T-helper 2 cell (primary cell): Measurements from ENCODE around the gene EMX1.
A peak's percentile ranks its signal among the peaks of the same experiment; 100 is the strongest.

Experiments used
- DNase-seq, 5 experiments: peaks; one replicate each; pipeline versions ENCODE4 v3.0.0 to v3.0.0-alpha.2; 2012 to 2022

Gene EMX1

DNA sequence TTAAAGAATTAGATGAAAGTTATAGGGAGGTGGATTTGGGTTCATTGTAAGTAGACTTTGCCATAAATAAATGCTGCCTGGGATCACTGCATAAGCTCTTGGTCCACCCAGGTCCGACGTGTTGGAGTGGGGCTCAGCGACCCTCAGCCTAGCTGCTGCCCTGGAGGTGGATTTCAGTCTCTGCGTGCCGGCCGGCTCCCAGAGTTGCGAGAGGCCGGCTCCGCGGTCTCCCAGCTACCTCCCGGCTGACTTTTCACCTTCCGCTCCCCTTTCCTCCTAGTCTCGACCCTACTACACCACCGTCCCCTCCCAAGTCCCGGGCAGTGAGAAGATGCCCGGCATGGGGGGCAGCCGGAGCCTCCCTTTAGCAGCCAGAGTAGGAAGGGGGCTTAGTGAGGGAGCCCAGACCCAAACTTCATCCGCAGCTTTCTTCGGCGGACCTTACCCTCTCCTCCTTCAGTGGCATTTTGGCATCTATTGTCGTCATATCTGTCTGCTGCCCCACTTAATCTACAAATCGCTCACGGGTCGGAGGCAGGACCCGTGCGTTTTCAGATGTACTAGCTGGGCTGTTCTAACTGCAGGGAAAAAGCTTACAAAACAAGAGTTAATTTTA is 8.1 kb downstream of the EMX1 start:
- no peak for DNase-seq

DNA sequence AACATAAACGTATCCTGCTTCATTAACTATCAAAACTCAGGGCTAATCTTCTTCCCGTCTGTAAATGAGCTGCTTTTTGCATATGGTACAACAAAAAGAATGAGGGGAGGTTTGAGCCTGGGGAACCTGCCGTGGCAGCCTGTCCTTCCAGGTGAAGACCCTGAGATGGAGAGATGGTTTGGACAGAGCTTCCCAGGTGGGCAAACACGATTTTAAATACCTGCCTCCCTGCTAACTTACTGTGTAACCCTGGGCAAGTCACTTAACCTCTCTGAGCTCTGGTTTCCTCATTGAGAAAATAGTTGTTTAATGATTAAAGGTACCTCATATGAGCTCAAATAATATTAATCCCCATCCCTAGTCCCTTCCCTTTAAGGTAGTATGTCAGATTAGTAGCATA is 9.0 kb downstream of the EMX1 start:
- DNase-seq: no peak

DNA sequence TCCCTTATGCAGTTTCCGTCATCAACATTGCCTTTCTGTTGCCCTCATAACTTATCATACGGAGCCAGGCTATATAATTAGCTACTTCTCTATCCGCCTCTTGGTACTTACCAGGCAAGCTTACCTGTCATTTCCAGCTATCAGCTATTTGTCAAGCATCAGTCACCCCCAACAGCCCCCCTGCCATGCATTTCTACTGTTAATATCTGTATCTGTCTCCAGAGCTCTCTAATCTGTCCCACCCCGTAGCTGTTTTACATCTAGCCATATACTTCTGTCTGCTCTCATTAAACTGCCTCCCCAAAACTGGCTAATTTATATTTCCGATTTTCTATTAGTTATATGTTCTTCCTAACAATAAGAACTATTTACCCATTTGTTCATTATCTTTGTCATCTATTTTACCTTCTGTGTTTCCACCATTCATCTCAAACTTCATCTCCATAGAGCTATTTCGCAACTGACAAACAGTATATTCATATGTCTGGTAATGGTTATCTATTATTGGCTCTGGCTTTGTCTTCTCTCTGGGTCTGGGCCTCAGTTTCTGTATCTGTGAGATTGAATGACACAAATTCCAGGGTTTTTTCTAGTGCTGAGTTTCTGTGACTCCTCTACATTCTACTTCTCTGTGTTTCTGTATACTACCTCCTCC is 9.6 kb downstream of the EMX1 start:
- DNase-seq: no peak

DNA sequence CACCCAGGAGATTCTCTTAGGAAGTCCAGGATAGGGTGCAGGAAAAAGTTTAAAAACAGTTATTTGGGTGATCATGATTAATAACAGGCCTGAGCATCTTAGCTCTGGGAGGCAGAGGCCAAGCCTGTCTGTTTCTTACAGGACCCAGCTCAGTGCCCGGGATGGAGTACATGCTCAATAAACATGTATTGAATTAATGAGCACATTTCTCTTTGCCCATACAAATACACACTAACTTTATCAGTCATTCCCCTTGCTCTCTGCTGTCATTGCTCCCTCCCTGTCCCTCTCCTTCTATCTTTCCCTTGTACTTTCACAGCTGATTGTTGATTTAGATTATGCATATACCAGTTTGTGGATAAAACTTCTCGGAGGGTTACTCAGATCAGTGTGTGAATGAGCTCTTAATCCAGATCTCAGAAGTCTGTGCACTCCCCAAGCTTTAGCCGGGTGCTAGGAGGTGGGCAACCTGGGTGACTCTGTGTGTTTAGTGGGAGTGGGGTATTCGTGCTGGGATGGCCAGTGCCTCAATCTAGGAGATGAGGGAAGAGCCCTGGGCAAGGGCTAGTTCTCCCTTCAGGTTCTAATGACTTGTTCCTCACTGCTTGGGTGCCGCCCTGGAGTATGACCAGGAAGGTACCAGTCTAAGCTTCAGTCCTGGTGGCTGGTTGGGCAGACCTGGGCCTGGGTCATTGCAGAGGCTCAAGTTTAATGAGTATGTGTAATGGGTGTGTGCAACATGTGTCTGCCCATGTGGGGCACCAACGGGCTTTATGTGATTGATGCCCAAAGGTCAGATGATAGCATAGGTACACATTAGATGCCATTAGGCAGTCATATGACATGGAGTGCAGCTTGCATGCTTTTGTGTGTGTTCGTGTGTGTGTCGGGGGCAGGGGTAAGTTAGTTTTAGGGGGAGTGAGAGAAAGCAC is 10.6 kb downstream of the EMX1 start:
- DNase-seq: no peak

DNA sequence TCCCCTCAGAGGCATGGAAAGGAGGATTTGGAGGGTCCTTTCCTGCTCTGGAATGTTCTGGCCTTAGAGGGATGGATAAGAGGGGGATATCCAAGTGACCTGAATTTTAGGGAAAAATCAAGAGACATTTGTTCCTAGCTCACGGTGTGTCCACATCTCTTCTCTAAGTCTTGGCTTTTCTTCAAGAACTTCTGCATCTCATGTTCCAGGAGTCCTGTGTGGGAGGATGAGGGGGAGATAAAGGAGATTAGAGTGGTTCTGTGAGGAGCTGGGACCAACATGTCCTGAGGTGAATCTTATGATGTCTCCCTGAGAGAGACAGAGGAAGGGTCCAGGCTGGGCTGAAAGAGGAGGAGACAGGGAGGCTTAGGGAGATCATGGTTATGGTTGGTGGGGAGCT is 11.7 kb downstream of the EMX1 start:
- no peak for DNase-seq

DNA sequence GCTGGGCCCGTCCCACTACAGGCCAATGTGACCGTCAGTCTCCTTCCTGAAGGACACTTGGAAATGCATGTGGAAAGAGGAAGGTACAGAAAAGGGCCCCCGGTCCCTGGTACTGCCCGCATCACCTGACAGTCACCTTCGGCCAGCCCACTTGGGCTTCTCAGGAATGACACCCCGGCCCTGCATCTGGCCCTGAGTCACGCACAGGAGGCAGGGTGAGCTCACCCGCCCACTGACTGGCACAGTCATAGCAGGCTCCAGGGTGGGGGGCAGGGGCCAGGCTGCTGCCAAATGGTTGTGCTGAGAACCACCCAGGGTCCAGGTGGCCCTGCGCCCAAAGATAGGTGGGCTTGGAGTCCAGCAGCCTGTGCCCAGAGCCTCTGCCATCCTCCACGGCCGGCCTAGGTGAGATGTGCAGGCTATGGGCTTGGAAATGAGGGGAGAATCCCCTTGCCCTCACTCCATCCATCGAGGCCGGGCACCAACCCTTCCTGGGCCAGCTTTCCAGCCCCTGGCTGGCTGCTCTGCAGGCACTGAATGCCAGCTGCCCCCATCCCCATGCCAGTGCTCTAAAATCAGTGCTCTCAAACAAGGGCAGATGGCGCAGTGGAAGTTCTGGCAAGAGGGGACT is 14.1 kb downstream of the EMX1 start:
- no peak for DNase-seq

DNA sequence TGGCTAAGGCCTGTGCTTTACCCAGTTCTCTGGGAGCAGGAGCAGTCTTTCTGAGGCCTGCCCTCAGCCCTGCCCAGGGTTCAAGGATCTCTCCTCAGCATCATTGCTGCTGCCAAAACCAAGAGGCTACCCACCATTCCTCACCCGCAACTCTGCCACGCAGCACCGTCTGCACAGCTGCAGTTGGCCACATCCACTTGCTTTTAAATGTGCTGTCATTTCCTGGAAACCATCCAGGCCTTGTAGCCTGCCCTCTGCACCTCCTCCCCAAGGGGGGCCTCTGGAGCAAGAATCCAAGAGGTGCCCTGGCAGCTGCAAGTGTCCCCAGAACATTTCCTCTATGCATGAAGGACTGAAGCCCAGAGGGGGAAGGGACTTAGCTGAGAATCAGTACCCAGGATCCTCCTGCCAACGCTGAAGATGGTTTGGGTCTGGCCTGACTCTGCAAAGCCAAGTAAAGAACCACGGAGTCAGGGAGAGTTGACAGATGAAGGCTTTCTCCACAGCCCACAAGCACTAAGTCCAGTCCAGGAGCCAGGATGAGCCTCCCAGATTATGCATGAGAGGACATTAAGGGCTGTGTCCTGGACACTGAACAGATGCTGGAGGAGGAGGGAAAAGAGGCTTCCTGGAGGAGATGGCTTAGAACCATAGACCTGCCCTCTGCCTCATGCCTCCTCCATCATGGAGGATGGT is 14.9 kb downstream of the EMX1 start:
- DNase-seq: peak in 1 of 5 experiments; percentile 32

DNA sequence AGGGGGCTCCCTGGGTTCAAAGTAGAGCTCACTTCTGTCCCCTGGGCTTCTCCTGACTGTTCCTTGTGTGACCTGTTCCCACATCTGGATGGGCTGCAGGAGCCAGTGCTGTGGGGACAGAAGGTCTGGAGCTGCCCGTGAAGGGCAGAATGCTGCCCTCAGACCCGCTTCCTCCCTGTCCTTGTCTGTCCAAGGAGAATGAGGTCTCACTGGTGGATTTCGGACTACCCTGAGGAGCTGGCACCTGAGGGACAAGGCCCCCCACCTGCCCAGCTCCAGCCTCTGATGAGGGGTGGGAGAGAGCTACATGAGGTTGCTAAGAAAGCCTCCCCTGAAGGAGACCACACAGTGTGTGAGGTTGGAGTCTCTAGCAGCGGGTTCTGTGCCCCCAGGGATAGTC is 15.5 kb downstream of the EMX1 start:
- no peak for DNase-seq

DNA sequence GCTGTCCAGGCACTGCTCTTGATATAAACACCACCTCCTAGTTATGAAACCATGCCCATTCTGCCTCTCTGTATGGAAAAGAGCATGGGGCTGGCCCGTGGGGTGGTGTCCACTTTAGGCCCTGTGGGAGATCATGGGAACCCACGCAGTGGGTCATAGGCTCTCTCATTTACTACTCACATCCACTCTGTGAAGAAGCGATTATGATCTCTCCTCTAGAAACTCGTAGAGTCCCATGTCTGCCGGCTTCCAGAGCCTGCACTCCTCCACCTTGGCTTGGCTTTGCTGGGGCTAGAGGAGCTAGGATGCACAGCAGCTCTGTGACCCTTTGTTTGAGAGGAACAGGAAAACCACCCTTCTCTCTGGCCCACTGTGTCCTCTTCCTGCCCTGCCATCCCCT is 15.9 kb downstream of the EMX1 start:
- DNase-seq: no peak

DNA sequence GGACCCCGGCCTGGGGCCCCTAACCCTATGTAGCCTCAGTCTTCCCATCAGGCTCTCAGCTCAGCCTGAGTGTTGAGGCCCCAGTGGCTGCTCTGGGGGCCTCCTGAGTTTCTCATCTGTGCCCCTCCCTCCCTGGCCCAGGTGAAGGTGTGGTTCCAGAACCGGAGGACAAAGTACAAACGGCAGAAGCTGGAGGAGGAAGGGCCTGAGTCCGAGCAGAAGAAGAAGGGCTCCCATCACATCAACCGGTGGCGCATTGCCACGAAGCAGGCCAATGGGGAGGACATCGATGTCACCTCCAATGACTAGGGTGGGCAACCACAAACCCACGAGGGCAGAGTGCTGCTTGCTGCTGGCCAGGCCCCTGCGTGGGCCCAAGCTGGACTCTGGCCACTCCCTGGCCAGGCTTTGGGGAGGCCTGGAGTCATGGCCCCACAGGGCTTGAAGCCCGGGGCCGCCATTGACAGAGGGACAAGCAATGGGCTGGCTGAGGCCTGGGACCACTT is 16.4 kb downstream of the EMX1 start:
- DNase-seq: no peak

DNA sequence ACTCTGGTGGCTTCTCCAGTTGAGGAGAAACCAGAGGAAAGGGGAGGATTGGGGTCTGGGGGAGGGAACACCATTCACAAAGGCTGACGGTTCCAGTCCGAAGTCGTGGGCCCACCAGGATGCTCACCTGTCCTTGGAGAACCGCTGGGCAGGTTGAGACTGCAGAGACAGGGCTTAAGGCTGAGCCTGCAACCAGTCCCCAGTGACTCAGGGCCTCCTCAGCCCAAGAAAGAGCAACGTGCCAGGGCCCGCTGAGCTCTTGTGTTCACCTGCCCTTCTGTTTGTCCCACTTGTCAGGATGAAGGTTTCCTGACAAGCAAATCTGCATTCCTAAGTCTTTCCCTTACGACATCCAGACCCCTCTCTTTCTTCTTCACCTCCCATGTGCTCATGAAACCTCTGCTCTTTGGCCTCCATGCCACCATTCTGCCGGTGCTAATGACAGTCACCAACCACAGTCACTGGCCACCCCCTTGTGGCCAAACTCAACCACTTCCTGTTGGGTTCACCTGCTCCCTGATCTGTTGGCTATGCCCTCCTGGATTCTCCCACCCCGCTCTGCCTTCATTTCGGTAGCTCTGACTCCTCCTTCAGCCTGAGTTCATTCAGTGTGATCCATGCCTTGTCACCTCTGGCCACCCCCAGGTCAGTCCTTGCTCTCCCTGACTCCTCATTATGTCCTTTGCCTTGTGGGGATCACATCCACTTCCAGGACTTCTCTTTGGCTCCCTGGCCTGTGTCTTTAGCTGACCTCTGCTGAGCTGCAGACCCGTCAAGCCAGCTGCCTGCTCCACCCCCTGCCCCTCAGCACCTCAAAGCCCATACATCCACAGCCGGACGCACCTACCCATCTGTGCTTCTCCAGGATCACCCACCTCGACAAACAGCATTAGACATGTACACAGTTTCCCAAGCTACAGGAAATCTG is 17.6 kb downstream of the EMX1 start:
- no peak for DNase-seq

DNA sequence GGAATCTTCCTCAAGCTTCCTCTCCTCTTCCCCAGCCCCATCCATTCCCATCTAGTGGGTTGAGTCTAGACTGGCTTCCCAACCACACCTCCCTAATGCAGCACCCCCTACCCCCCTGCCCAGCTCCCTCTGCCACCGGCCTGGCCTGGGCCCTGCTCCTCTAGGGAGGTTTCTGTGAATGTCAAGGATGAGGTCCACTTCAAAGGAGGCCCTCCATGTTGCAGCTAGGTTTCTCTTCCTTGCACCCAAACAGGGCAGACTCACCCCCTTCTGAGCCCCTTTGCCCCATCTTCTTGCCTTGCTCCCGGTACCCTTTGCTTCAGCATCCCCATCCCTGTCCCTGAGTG is 18.3 kb downstream of the EMX1 start:
- DNase-seq: no peak

DNA sequence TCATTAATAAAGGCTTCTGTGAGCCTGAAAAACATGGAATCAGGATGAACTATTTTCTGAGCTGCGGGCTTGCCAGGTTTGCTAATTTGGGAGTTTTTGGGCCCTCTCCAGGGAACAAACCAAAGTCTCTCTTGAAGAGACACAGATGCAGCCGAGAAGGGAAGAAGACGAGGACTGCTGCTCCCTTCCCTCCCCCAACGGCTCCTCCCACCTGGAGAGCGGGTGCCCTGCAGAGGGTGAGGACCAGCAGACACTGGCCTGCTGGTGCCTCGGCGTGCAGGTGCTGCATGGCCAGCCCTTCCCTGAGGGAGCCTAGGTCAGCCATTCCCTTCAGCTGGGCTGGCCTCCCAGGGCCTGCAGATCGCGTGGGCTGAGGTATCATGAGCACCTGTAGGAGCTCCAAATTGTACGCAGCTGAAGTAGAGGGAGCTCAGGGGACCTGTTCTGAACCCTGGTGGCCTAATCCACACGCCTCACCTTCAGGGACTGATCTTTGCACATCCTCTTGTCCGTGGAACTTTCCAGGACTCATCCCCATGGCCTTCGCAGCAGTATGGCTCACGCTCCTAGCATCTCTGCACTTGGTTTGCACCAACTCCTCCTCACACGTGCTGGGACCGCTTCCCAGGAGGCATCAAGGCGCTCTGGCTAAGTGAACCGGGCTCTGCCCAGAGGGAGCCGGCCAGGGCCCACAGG is 19.5 kb downstream of the EMX1 start:
- DNase-seq: no peak

DNA sequence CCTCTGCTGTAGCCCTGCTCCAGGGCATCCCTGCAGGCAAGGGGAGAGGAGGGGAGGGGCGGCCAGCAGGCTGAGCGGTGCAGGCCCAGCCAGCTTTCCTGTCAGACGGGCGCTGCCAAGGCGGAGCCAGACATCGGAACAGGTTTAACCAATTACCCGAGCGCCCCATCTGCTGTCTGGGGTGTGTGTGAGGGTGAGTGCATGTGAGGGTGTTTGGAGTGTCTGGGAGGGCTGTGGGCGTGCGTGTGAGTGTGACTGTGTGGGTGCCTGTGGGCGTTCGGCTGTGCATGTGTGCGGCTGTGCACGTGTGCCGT is 20.0 kb downstream of the EMX1 start:
- no peak for DNase-seq

DNA sequence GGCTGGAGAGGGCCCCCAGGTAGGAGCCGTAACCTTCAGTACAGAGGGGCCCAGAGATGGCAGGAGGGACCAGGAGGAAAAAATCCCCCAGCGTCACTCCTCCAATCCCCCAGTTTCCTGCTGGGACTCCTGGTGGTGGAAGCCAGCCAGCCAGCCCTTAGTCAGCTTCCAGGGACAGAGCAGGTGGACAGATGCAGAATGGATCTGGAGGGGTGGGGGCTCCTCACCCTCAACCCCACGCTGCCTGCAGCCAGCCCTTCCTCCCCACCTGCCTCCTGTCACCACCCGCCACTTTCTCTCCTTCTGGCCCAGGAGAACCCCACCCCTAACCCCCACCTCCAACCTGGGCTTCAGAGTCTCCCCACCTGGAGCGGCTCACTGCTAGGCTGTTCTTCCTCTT is 21.1 kb downstream of the EMX1 start:
- no peak for DNase-seq

DNA sequence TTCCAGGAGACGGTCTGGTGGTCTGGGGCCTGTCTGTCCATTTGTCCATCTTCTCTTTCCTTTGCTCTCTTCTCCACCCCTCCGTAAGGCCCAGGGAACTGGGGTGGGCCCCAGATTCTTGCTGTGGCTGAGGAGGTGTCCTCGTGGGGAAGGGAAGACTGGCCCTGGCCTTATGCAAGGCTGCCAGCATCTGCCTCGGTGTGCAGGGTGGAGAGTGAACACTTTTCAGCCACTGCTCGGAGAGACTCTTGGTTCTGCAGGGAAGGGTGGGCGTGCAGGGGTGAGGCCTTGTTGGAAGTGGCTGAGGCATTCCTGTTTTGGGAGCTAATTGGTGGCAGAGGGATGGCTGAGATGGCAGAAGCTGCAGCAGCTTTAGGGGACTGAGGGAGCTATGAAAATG is 23.0 kb downstream of the EMX1 start:
- DNase-seq: no peak

DNA sequence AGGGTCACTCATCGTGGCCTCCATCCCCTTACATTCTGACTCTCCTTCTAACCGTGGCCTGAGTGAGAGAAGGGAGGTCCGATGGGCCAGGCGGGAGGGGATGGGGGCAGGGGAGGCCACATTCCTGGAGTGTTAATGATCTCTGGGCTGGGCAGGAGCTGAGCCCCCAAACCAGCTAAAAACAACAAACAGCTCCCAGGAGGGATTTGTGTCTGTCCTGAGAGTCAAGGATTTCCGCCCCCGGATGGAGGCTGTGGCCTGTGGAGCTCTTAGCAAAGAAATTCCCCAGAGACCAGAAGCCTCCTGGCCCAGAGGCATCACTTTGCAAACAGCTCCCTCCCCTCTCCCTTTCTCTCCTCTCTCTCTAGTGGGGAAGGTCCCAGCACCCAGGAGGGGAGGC is 23.5 kb downstream of the EMX1 start:
- no peak for DNase-seq

DNA sequence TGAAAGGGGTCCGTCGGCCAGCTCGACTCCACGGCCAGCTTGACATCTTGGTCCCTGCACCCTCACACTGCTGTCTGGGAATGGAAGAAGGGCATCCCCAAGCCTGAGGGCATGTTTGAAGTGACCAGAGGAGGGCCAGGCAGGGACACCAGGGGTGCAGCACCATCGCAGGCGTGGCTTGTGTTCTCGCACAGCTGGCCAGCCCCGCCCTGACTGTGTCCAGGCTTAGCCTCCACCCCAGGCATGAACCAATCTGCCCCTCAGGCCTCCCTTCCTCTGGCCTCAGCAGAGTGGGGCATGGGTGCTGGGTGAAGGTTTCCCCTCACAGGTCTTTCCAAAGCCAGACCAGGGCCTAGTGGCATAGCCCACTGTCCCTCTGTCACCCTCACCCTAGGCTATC is 25.0 kb downstream of the EMX1 start:
- DNase-seq: no peak

DNA sequence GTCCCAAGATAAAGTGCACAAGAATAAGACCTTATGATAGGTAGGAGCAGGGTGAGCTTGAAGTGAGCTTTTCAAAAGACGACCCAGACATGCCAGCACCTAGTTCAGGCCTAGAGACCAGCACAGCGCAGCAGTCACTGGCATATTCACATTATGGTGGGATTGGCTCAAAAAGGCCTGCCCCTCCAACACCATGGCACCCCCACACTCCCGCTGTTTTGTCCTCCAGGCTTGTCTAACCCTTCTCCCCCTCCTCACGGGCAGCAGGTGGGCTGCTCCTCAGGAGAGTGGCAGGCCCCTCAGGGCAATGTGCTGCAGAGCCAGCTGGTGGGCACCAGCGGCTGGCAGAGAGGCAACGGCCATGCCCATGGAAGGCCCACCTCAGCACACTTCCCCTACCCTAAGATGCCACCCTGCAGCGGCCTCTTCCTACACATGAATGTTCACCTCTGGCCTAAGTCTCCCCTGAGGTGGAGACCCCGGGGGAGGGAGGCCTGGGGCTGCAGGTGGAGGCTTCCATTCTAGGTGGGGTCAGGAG is 25.6 kb downstream of the EMX1 start:
- no peak for DNase-seq

DNA sequence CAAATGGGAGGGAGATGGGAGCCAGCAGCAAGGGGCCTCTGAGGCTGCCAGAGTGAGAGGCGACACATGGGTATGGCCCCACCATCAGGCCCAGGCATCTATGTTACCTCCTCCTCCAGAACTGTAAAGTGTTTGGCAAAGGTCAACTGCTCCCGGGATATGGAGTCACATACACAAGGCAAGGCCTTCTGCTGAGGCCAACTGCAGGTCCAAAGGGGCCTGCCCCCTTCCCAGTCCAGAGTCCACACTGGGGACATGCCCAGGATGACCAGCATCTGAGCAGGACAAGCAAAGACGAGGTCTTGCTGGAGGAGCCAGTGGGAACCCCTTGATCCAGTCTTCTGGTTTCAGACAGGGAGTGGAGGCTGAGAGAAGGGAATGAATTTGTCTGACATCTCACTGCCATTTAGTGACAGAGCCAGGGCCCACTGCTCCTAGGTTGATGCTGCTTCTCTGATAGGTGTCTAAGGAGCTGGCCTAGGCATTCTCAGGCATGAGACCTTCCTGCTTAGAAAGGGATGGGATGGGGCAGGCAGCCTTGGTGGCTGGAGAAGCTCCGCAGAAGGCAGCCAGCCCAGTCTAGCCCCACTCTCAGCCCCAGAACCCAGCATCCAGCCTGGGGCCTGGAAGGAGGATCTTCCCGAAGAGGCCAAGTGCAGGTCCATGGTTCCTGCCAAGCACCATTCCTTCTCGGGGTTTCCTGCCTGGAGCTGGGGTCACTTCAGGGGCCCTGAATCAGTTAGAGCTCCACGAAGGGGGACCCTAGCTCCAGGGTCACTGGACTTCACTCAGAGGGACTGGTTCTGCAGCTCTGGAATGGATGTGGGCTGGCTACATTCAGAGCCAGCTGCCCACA is 26.4 kb downstream of the EMX1 start:
- no peak for DNase-seq
